Left colon (tissue), 2 donors: Measurements from ENCODE around the gene CDH11. TPM values are rescaled to one million over a fixed set of nuclear protein-coding genes. Genes with fewer than 3 reads are reported as not detected.

Source experiments
- ATAC-seq: fragments of 200-7000 bp; cut with Tn5 transposase; one replicate; pipeline ENCODE4 v1.9.1; 2020; ENCODE audit warnings: mild to moderate bottlenecking, moderate library complexity
- DNase-seq, 2 donors: peaks; one replicate each; pipeline ENCODE4 v3.0.0-alpha.2; 2020
- intact Hi-C, 2 donors: fragments of 100-400 bp; cut with DNase I in 1 of 2; cut with micrococcal nuclease in 1 of 2; formaldehyde crosslinking; loops; one replicate each; pipeline versions ENCODE4 v1.11.2 to v1.14.0; 2022; cut with DNase I, micrococcal nuclease
- total RNA-seq, 2 donors: library from RNA; stranded (reverse); fragmentation: NEBNext Ultra II Directional; extraction: Animal tissue kit (Norgen Biotek cat#: 25700); gene quantifications; one replicate each; pipeline ENCODE4 v1.2.1, GENCODE V29; 2021
- donor health status: DM: no; HTN: no; CAD: no.
- donor health status: DM: yes; HTN: yes; CAD: no.

The CDH11 gene
- total RNA-seq, 2 donors from 2014 or later: 4.4 to 15.6 TPM

- intact Hi-C loops: no loop called here
- no peak for ATAC-seq
- DNase-seq: no peak
These were observed 118.2 kb downstream of the CDH11 start for GRCh38 chr16:65003621-65004020.

- intact Hi-C loops: no loop called here
- DNase-seq (no peak), ATAC-seq (no peak)
These were observed 119.6 kb downstream of the CDH11 start for GRCh38 chr16:65002265-65002664.

- intact Hi-C loops: no loop called here
- DNase-seq (no peak), ATAC-seq (no peak)
These were observed 121.2 kb downstream of the CDH11 start for GRCh38 chr16:65000654-65001053.

DNA sequence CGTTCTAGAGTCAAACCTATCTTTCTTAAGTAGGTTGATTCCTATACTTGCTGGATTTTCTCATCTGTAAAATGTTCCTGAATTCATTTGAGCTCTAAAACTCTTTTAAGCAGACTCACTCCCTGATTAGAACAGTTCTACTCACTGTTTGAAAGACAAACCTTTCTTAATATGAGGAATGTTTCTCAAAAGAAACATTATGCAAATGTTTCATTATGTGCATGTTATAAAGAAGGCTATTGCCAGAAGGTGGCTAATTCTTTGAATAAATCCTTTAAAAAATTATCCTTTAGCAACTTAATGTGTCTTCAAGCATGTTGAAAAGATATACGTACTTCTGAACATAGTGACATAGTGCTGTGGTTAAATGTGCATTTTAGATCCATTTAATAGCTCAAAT is 124.1 kb downstream of the CDH11 start:
- intact Hi-C loops: no loop called here
- ATAC-seq: no peak
- DNase-seq: no peak

GRCh38 chr16:64997121-64997520 is 124.7 kb downstream of the CDH11 start:
- DNase-seq (no peak), ATAC-seq (peak; percentile 32)
- intact Hi-C loops: no loop called here

DNA sequence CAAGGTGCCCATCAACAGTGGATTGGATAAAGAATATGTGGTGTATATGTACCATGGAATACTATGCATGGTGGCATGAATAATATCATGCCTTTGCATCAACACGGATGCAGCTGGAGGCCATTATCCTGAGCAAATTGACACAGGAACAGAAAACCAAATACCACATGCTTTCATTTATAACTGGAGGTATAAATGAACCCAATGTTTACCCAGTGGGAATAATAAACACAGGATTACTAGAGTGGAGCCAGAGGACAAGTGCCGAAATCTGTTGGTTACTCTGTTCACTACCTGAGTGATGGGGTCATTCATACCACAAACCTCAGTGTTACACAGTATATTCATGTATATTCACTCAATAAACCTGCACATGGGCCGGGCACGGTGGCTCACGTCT is 125.2 kb downstream of the CDH11 start:
- intact Hi-C loops: no loop called here
- DNase-seq (no peak), ATAC-seq (peak; percentile 75)

DNA sequence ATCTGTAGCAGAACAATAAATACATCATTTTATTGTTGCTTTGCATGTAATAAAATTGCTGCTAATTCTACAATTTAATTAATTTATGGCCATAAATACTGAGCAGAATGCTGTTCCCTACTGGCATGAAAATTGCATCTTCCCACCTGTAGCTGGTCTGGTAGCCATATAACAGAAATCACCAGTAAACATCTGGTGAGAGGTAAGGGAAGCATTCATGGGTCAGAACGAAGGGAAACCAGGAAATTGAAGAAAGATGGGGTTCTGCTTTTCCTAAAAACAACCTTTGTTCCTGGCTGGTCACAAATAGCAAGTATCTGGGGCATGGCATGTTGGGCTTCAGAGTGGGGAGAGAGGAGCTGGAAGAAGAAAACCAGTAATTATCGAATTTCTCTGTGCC is 128.4 kb downstream of the CDH11 start:
- ATAC-seq (no peak), DNase-seq (no peak)
- intact Hi-C loops: no loop called here

DNA sequence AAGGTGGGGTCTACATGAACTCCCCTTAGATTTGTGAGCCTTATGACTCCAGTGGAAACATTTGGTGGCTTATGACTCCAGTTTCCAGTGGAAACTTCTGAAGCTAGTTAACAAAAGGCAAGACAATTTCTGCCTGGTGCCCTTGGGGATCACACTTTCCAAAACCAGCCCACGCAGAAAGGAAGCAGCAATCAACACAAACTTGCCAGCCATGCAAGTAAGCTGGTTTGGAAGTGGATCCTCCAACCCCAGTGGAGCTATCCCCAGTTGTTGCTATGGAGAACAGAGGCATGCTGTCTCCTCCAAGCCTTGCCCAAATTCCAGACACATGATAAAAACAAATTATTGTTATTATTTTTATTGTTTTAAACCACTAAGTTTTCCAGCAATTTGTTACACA is 130.9 kb downstream of the CDH11 start:
- intact Hi-C loops: no loop called here
- ATAC-seq (no peak), DNase-seq (no peak)

- ATAC-seq (no peak), DNase-seq (no peak)
- intact Hi-C loops: no loop called here
These were observed 131.8 kb downstream of the CDH11 start for GRCh38 chr16:64990101-64990500.

- no peak for DNase-seq
- ATAC-seq: no peak
- intact Hi-C loops: no loop called here
These were observed 132.8 kb downstream of the CDH11 start for GRCh38 chr16:64989050-64989449.

- DNase-seq (peak in 1 of 2 donors; percentile 6), ATAC-seq (no peak)
These were observed 137.9 kb downstream of the CDH11 start for GRCh38 chr16:64983963-64984362.

DNA sequence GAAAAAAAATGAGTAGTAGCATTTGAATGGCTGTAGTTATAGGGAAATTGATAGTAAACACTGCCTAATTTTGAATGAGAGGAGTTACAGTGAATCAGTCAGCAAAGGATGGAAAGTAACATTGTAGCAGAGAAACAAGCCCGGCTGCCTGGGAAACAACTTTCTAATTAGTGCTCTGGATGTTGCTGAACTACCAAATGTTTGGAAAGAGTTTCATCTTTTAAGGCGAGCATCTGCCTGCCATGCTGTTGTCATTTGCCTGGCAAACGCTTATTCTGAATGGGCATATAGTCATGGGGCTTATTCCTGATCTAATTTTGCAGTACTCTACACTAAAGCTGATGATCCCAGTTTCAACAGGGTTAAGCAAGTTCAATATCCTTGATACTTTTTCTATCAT is 138.6 kb downstream of the CDH11 start:
- DNase-seq (no peak), ATAC-seq (no peak)
- intact Hi-C loops: no loop called here

More at GRCh38 chr16:64983963-64984362, 137.9 kb downstream of the CDH11 start:
- intact Hi-C loops: no loop called here

DNA sequence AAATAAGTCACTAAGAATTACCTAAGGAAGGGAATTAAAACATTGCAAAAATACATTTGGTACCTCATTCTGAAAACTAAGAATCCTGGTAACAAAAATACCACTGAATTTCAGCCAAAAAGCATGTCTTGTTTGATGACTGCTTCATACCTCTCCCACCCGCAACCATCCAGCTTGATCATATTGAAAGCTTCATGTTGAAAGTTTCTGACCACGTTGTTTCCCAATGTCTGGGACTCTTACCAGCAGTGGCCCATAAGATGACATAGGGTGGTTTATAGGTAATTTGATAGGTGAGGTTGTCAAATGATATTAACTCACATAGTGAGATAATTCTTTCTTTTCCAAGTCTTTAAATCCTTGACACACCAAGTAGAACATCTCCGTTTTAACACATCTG is 139.3 kb downstream of the CDH11 start:
- intact Hi-C loops: no loop called here
- no peak for ATAC-seq

DNA sequence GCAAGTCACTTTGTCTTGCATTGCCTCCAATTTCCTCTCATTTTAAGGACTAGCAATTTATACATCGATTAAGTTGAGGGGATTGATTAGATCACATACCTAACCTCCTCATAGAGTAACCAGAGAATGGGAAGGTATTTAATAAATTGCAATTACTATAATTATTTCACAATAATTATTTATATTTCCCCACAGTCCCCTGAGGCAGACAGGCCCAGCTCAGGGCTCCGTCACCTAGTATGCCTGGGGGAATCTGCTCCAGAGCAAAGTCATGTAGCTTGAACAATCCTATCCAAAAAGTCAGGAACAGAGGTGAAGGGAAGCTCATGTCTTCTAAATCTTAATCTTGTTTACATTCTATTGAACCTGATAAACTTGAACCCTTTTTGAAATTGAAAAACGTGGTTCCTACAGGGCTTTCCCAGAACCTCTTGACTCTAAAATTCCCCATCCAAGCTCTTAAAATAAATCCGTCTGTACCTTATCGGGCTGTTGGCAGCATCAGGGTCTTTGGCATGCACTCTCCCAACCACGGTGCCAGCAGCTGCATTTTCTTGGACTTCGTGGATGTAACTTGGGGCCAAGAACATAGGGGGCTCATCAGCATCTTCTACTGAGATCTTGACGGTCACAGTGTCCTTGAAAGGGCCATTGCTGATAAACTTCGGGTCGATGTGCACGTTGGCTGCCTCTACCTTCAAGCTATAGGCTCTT is 140.1 kb downstream of the CDH11 start:
- DNase-seq: no peak
- ATAC-seq: no peak

More for the DNA sequence above, 139.3 kb downstream of the CDH11 start:
- DNase-seq: no peak

GRCh38 chr16:64977206-64977920 is 144.5 kb downstream of the CDH11 start:
- no peak for ATAC-seq

More for the DNA sequence above, 140.1 kb downstream of the CDH11 start:
- intact Hi-C loops: no loop called here

DNA sequence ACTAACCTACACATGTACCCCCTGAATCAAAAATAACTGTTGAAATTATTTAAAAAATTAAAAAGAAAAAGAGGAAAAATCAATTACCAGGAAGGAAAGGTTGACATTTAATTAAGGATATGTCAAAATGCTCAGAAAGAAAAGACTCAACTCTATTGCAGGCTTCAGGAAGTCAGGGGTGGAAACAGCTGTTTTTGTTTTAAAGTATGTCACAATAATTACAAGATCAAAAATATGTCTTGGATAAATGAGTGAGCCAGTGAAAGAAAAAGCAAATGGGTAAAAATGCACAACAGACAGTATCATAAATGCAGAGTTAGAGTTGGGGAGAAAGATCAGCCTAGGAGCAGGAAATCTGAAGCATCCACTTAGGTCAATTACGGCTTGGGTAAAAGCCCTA is 146.0 kb downstream of the CDH11 start:
- no peak for DNase-seq
- no peak for ATAC-seq
- intact Hi-C loops: no loop called here

More at GRCh38 chr16:64977206-64977920, 144.5 kb downstream of the CDH11 start:
- intact Hi-C loops: no loop called here
- no peak for DNase-seq

GRCh38 chr16:64974381-64974780 is 147.5 kb downstream of the CDH11 start:
- DNase-seq (no peak), ATAC-seq (no peak)
- intact Hi-C loops: no loop called here

DNA sequence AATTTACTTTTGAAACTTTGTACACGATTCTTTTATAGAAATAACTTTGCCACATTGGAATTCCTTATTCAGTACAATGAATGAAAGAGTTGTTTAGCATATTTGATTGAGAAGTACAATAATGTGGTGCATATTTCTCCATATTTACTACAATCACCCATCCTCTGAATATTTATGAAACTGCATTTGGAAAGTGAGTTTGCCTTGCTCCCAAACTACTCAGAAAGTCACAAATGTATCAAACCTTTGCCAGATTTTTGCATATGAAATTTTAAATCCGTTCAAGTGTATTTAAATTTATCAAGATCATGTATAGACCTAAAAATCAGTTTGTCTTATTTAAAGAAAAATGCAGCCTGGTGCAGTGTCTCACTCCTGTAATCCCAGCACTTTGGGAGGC is 148.7 kb downstream of the CDH11 start:
- DNase-seq (no peak), ATAC-seq (no peak)
- intact Hi-C loops: no loop called here

DNA sequence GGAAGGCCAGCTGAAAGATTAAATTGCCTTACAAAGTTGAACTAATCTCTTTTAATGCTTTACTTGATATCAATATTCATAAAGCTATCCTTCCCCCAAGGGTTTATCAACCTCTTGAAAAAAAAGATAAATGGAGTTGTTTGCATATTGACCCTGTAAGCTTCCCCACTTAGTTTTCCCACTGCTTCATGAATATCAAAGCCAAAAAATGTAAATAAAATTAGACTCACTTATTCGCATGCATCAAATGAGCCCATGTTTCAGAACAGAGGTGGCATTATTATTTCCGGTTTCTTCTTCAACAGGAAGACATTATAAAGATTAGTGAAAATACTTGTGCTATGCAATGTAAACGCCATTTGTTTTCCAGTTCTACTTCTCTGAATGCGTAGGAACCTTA is 150.7 kb downstream of the CDH11 start:
- intact Hi-C loops: no loop called here
- no peak for ATAC-seq
- DNase-seq: no peak

DNA sequence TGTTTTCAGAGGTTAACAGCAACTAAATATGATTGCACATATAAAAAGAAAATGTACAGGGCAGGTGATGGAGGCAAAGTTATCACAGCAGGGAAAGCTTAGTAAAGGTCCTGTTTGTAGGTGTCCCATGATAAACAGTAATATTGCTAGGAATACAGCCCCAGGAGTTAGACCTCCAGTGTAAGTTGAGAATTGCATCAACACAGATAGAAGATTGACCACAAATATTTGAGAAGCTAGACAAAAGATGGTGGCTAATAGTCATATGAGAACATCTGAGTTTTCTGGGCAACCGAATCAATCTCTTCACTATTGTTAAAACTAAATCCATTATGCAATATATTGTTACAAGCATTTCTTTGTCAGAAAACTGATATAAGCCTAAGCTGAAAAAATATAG is 152.6 kb downstream of the CDH11 start:
- no peak for DNase-seq
- intact Hi-C loops: no loop called here
- ATAC-seq: no peak

- DNase-seq: no peak
- intact Hi-C loops: no loop called here
- no peak for ATAC-seq
These were observed 153.3 kb downstream of the CDH11 start for GRCh38 chr16:64968539-64968938.
